CD4-positive, alpha-beta T cell (primary cell): ENCODE results near the gene LDAH. TPM values are rescaled to one million over a fixed set of nuclear protein-coding genes. Genes with fewer than 3 reads are reported as not detected.

Source experiments
- ATAC-seq: fragments of 200-7000 bp; cut with Tn5 transposase; one replicate; pipeline ENCODE4 v1.10.0; 2022; ENCODE audit warnings: mild to moderate bottlenecking; ENCODE audit not compliant: poor library complexity
- CTCF ChIA-PET: fragments of 350-600 bp; sonication (Branson Sonifier 250); formaldehyde crosslinking; loops from one replicate; lab custom pipeline; 2021; ENCODE audit warnings: antibody characterized with exemption, inconsistent platforms; lab: Charles Lee
- POLR2A ChIA-PET: fragments of 350-600 bp; sonication (Branson Sonifier 250); formaldehyde crosslinking; loops from one replicate; lab custom pipeline; 2021; ENCODE audit warnings: antibody characterized with exemption, inconsistent platforms; lab: Charles Lee
- DNase-seq, 14 experiments: peaks; one replicate each; pipeline ENCODE4 v3.0.0-alpha.2; 2013 to 2020; ENCODE audit warnings: mixed read lengths in 2 of 14
- H3K27ac ChIP-seq, 2 donors: one replicate each; pipeline versions ENCODE4 v1.5.1 to v1.7.0; 2013; ENCODE audit warnings: low read length in 2 of 2, low read depth in 1 of 2, mild to moderate bottlenecking in 1 of 2
- H3K27me3 ChIP-seq, 2 experiments: 1 replicate in 1 of 2; 2 replicates in 1 of 2; pipeline versions ENCODE4 v1.6.1 to v1.7.0; 2013; ENCODE audit warnings: low read length in 2 of 2, control low read depth in 1 of 2, mild to moderate bottlenecking in 1 of 2, moderate library complexity in 1 of 2; ENCODE audit not compliant: insufficient read depth in 2 of 2, control insufficient read depth in 1 of 2
- H3K36me3 ChIP-seq: one replicate; pipeline ENCODE4 v1.6.1; 2013; ENCODE audit warnings: low read length, control low read depth; ENCODE audit not compliant: insufficient read depth
- H3K4me1 ChIP-seq: one replicate; pipeline ENCODE4 v1.6.1; 2013; ENCODE audit warnings: low read length, control low read depth; ENCODE audit not compliant: insufficient read depth
- H3K4me3 ChIP-seq: one replicate; pipeline ENCODE4 v1.5.1; 2013; ENCODE audit warnings: mild to moderate bottlenecking, low read length, moderate library complexity
- H3K9me3 ChIP-seq, 2 experiments: 1 replicate in 1 of 2; 2 replicates in 1 of 2; pipeline versions ENCODE4 v1.6.1 to v1.7.0; 2013; ENCODE audit warnings: low read length in 2 of 2, mild to moderate bottlenecking in 2 of 2, control low read depth in 1 of 2, moderate library complexity in 1 of 2; ENCODE audit not compliant: control insufficient read depth in 1 of 2, insufficient read depth in 1 of 2
- H3K27ac Mint-ChIP-seq: one replicate; pipeline ENCODE4 v1.8.0; 2020; ENCODE audit warnings: mixed read lengths
- H3K27me3 Mint-ChIP-seq: one replicate; pipeline ENCODE4 v1.8.0; 2021; ENCODE audit warnings: mixed read lengths
- H3K36me3 Mint-ChIP-seq: one replicate; pipeline ENCODE4 v1.8.0; 2021; ENCODE audit warnings: low read depth, mixed read lengths
- H3K4me1 Mint-ChIP-seq: one replicate; pipeline ENCODE4 v1.8.0; 2021; ENCODE audit warnings: low read depth, mixed read lengths
- H3K4me3 Mint-ChIP-seq: one replicate; pipeline ENCODE4 v1.8.0; 2020; ENCODE audit warnings: mild to moderate bottlenecking, mixed read lengths
- H3K9me3 Mint-ChIP-seq: one replicate; pipeline ENCODE4 v1.8.0; 2020; ENCODE audit warnings: mixed read lengths
- CTCF ChIP-seq: fragments of 200-600 bp; IDR thresholded peaks from one replicate; pipeline ENCODE4 v1.8.0; 2022; ENCODE audit warnings: antibody characterized with exemption, mild to moderate bottlenecking
- intact Hi-C, 2 experiments: fragments of 100-400 bp; cut with DNase I in 1 of 2; cut with micrococcal nuclease in 1 of 2; formaldehyde crosslinking; loops; one replicate each; pipeline versions ENCODE4 v1.15.1 to v1.9.0; 2023 to 2025; cut with DNase I, micrococcal nuclease
- total RNA-seq, 174 experiments: library from RNA in 2 of 174; stranded (reverse) in 2 of 174; gene quantifications; one replicate each; pipeline ENCODE4 v1.2.3 and lab custom pipeline; 2021 to 2026

The LDAH gene
- total RNA-seq, 2 experiments from 2014 or later = 6.5 to 7.2 TPM

DNA sequence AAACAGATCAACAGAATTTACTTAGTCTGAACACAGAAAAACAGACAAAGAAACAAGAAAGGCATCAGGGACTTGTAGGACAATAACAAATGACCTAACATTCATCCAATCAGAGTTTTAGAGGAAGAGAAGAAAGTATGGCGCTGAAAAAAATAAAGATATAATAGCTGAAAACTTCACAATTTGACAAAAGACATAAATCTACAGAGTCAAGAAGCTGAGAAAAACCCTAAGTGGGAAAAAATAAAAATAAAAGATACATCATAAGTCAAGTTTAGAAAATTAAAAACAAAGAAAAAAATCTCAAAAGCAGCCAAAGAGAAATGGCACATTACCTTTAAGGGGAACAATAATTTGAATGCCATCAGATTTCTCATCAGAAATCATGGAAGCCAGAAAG lies 7.7 kb downstream of the LDAH start:
- POLR2A ChIA-PET = no interaction called here
- H3K27ac Mint-ChIP-seq = no peak overlapping the region

DNA sequence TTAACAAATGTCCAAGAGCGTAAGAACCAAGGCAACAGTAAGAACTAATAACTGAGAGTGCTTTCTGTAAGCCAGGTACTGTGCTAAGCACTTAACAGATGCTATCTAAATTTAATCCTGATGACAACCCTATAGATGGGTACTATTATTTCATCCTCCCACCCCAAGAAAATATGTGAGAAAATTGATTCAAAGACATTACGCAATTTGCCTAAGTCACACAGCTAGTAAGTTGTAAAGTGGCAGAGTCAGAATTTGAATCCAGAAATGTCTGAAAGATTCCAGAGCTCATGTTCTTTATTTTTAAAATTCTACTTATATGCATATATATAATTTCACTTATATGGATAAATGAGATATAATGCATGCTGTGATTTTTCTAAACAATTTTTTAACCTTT lies 10.1 kb downstream of the LDAH start:
- intact Hi-C loops = no loop called here
- Mint-ChIP-seq H3K4me3 (no peak overlapping the region), H3K9me3 (no peaks in the 10 kb centered on the region), H3K27me3 (no peaks in the 10 kb centered on the region), H3K36me3 (peaks cover 7% of the 10 kb centered on the region), H3K4me1 (peaks cover 12% of the 10 kb centered on the region), H3K27ac (no peak overlapping the region)
- Histone ChIP-seq H3K4me3 (no peak overlapping the region), H3K36me3 (no peaks in the 10 kb centered on the region), H3K27me3 (no peaks in the 10 kb centered on the region), H3K9me3 (no peaks in the 10 kb centered on the region), H3K27ac (no peak overlapping the region), H3K4me1 (no peaks in the 10 kb centered on the region)
- POLR2A ChIA-PET = no interaction called here
- ATAC-seq = no peak
- CTCF ChIA-PET = no interaction called here
- DNase-seq = no peak
- no peak for TF ChIP-seq CTCF

More for the DNA sequence above, 7.7 kb downstream of the LDAH start:
- CTCF ChIA-PET = no interaction called here
- no peak overlapping the region for H3K4me3 Mint-ChIP-seq
- ATAC-seq (no peak), DNase-seq (no peak)
- no peaks in the 10 kb centered on the region for H3K27me3 Mint-ChIP-seq
- Histone ChIP-seq H3K9me3 (no peaks in the 10 kb centered on the region), H3K27me3 (no peaks in the 10 kb centered on the region), H3K4me1 (no peaks in the 10 kb centered on the region), H3K27ac (no peak overlapping the region), H3K36me3 (no peaks in the 10 kb centered on the region), H3K4me3 (no peak overlapping the region)
- H3K36me3 Mint-ChIP-seq = peaks cover 4% of the 10 kb centered on the region
- H3K9me3 Mint-ChIP-seq = no peaks in the 10 kb centered on the region
- H3K4me1 Mint-ChIP-seq = peaks cover 27% of the 10 kb centered on the region
- intact Hi-C loops = no loop called here
- no peak for TF ChIP-seq CTCF

GRCh38 chr2:20806286-20806685 lies 16.6 kb downstream of the LDAH start:
- no peaks in the 10 kb centered on the region for H3K27me3 ChIP-seq
- DNase-seq = no peak
- H3K9me3 ChIP-seq = no peaks in the 10 kb centered on the region
- H3K36me3 ChIP-seq = no peaks in the 10 kb centered on the region
- no peak overlapping the region for H3K27ac Mint-ChIP-seq
- no peak for ATAC-seq
- ChIA-PET CTCF (no interaction called here), POLR2A (no interaction called here)
- H3K4me3 ChIP-seq = no peak overlapping the region
- H3K4me3 Mint-ChIP-seq = no peak overlapping the region
- no peaks in the 10 kb centered on the region for H3K9me3 Mint-ChIP-seq
- H3K36me3 Mint-ChIP-seq = peaks cover 9% of the 10 kb centered on the region
- no peak for TF ChIP-seq CTCF
- intact Hi-C loops = no loop called here
- H3K4me1 ChIP-seq = no peaks in the 10 kb centered on the region
- H3K27me3 Mint-ChIP-seq = no peaks in the 10 kb centered on the region
- H3K27ac ChIP-seq = no peak overlapping the region
- H3K4me1 Mint-ChIP-seq = peaks cover 5% of the 10 kb centered on the region
